IMR-90 (cell line): Measurements from ENCODE around the gene PLCL1. TPM values are rescaled to one million over a fixed set of nuclear protein-coding genes. Genes with fewer than 3 reads are reported as not detected.

ENCODE experiments used
- ATAC-seq: fragments of 200-7000 bp; cut with Tn5 transposase; 2 replicates; pipeline ENCODE4 v1.9.1; 2020; ENCODE audit warnings: low read depth, mild to moderate bottlenecking, moderate library complexity
- BruUV-seq: library from RNA; stranded (reverse); fragments of 400-500 nt; replicated peaks from 2 replicates; lab custom pipeline; 2021; lab: Mats Ljungman, UMichigan
- CTCF ChIA-PET: fragments of 300-600 bp; formaldehyde crosslinking; extraction: SDS; loops from one replicate; lab custom pipeline; 2021; ENCODE audit warnings: antibody characterized with exemption; lab: Yijun Ruan, JAX
- POLR2A ChIA-PET: fragments of 300-600 bp; sonication (Branson Sonifier 250); formaldehyde crosslinking; loops from one replicate; lab custom pipeline; 2022; ENCODE audit warnings: antibody characterized with exemption; ENCODE audit not compliant: unreplicated experiment; lab: Charles Lee
- DNase-seq: peaks from one replicate; pipeline ENCODE4 v3.0.0; 2013
- H2AFZ ChIP-seq: replicated peaks from 2 replicates; pipeline ENCODE3; 2013; ENCODE audit warnings: low read length, mild to moderate bottlenecking; ENCODE audit not compliant: poor library complexity
- H2AK5ac ChIP-seq: 2 replicates; pipeline ENCODE4 v1.6.1; 2013; ENCODE audit warnings: low read depth, low read length, inconsistent platforms
- H2AK9ac ChIP-seq: replicated peaks from 2 replicates; pipeline ENCODE3; 2013; ENCODE audit warnings: mild to moderate bottlenecking, low read depth, low read length, moderate library complexity; ENCODE audit not compliant: poor library complexity
- H2BK120ac ChIP-seq: 2 replicates; pipeline ENCODE4 v1.6.1; 2013; ENCODE audit warnings: low read depth, low read length, inconsistent platforms
- H2BK15ac ChIP-seq: 3 replicates; pipeline ENCODE4 v1.6.1; 2013; ENCODE audit warnings: low read depth, low read length, inconsistent platforms
- H2BK20ac ChIP-seq: 2 replicates; pipeline ENCODE4 v1.6.1; 2013; ENCODE audit warnings: low read depth, mild to moderate bottlenecking, inconsistent platforms, low read length, moderate library complexity
- H2BK5ac ChIP-seq: 2 replicates; pipeline ENCODE4 v1.6.1; 2013; ENCODE audit warnings: mild to moderate bottlenecking, low read depth, low read length, inconsistent platforms; ENCODE audit not compliant: poor library complexity, severe bottlenecking
- H3K14ac ChIP-seq: replicated peaks from 2 replicates; pipeline ENCODE4 v1.6.1; 2013; ENCODE audit warnings: low read depth, low read length, inconsistent platforms
- H3K18ac ChIP-seq: 2 replicates; pipeline ENCODE4 v1.6.1; 2013; ENCODE audit warnings: low read depth, low read length, control low read depth
- H3K23ac ChIP-seq: 2 replicates; pipeline ENCODE4 v1.6.1; 2013; ENCODE audit warnings: low read depth, low read length, inconsistent platforms
- H3K27ac ChIP-seq: 2 replicates; pipeline ENCODE4 v1.5.1; 2013; ENCODE audit warnings: mild to moderate bottlenecking, control low read depth, low read length; ENCODE audit not compliant: insufficient read depth
- H3K27me3 ChIP-seq: 2 replicates; pipeline ENCODE4 v1.6.1; 2013; ENCODE audit warnings: low read length; ENCODE audit not compliant: control insufficient read depth, insufficient read depth
- H3K36me3 ChIP-seq: 2 replicates; pipeline ENCODE4 v1.6.1; 2013; ENCODE audit warnings: low read length, mixed read lengths; ENCODE audit not compliant: control insufficient read depth, insufficient read depth
- H3K4ac ChIP-seq: 2 replicates; pipeline ENCODE4 v1.6.1; 2013; ENCODE audit warnings: low read depth, low read length, inconsistent platforms
- H3K4me1 ChIP-seq: 2 replicates; pipeline ENCODE4 v1.6.1; 2013; ENCODE audit warnings: low read length, mixed read lengths; ENCODE audit not compliant: control insufficient read depth, insufficient read depth
- H3K4me2 ChIP-seq: 2 replicates; pipeline ENCODE4 v1.6.1; 2013; ENCODE audit warnings: low read depth, mild to moderate bottlenecking, control low read depth, low read length, moderate library complexity
- H3K4me3 ChIP-seq: 2 replicates; pipeline ENCODE4 v1.5.1; 2013; ENCODE audit warnings: low read depth, mild to moderate bottlenecking, control low read depth, low read length, moderate library complexity; ENCODE audit not compliant: insufficient read depth
- H3K56ac ChIP-seq: 2 replicates; pipeline ENCODE4 v1.6.1; 2013; ENCODE audit warnings: low read length, inconsistent platforms; ENCODE audit not compliant: insufficient read depth; ENCODE audit errors: extremely low read depth
- H3K79me1 ChIP-seq, 2 experiments: 2 replicates each; pipeline ENCODE4 v1.6.1; 2013; ENCODE audit warnings: low read length in 2 of 2, inconsistent platforms in 1 of 2, low read depth in 1 of 2
- H3K9ac ChIP-seq: 2 replicates; pipeline ENCODE4 v1.6.1; 2013; ENCODE audit warnings: low read depth, low read length, control low read depth
- H3K9me1 ChIP-seq: 2 replicates; pipeline ENCODE4 v1.6.1; 2013; ENCODE audit warnings: low read length, inconsistent platforms; ENCODE audit not compliant: insufficient read depth
- H3K9me3 ChIP-seq: 2 replicates; pipeline ENCODE4 v1.6.1; 2013; ENCODE audit warnings: low read length; ENCODE audit not compliant: control insufficient read depth, insufficient read depth
- H4K20me1 ChIP-seq: 2 replicates; pipeline ENCODE4 v1.6.1; 2013; ENCODE audit warnings: low read length, inconsistent platforms; ENCODE audit not compliant: insufficient read depth
- H4K5ac ChIP-seq: 2 replicates; pipeline ENCODE4 v1.6.1; 2013; ENCODE audit warnings: mild to moderate bottlenecking, low read depth, low read length, control low read depth
- H4K8ac ChIP-seq, 2 experiments: 2 replicates each; pipeline ENCODE4 v1.6.1; 2013; ENCODE audit warnings: low read depth in 2 of 2, low read length in 2 of 2, control low read depth in 1 of 2, inconsistent platforms in 1 of 2
- H4K91ac ChIP-seq: 2 replicates; pipeline ENCODE4 v1.6.1; 2013; ENCODE audit warnings: low read depth, low read length, inconsistent platforms; ENCODE audit not compliant: insufficient read depth
- BHLHE40 ChIP-seq: fragments of 150-350 bp; IDR thresholded peaks from 2 replicates; pipeline ENCODE4 v1.6.1; 2016; ENCODE audit warnings: mild to moderate bottlenecking, low read depth, low read length
- CEBPB ChIP-seq: IDR thresholded peaks from 2 replicates; pipeline ENCODE4 v1.6.1; 2012; ENCODE audit warnings: low read depth, low read length, improper control_type of control experiment
- CHD1 ChIP-seq: IDR thresholded peaks from 2 replicates; pipeline ENCODE4 v1.6.1; 2012; ENCODE audit warnings: low read depth, low read length, improper control_type of control experiment
- FOS ChIP-seq: fragments of 150-350 bp; IDR thresholded peaks from 2 replicates; pipeline ENCODE4 v1.6.1; 2016; ENCODE audit warnings: low read depth, low read length
- MAZ ChIP-seq: IDR thresholded peaks from 2 replicates; pipeline ENCODE4 v1.6.1; 2012; ENCODE audit warnings: low read depth, mild to moderate bottlenecking, low read length, improper control_type of control experiment, moderate library complexity, borderline replicate concordance
- POLR2A ChIP-seq: IDR thresholded peaks from 2 replicates; pipeline ENCODE4 v1.6.1; 2012; ENCODE audit warnings: mild to moderate bottlenecking, low read depth, low read length
- RAD21 ChIP-seq: IDR thresholded peaks from 2 replicates; pipeline ENCODE4 v1.6.1; 2012; ENCODE audit warnings: low read length, improper control_type of control experiment
- SMC3 ChIP-seq: fragments of 150-350 bp; IDR thresholded peaks from 2 replicates; pipeline ENCODE4 v1.6.1; 2016; ENCODE audit warnings: low read depth, mild to moderate bottlenecking, antibody characterized with exemption, low read length, moderate library complexity
- WGBS, 2 experiments: methylation state at CpG; one replicate each; pipeline versions ENCODE4 v1.1.5 to v1.1.7; 2013; ENCODE audit warnings: missing lambda C conversion rate in 2 of 2; ENCODE audit not compliant: insufficient read length in 1 of 2; ENCODE audit errors: extremely low coverage in 2 of 2; 5-methylcytosine and 5-hydroxymethylcytosine counted together
- dilution Hi-C: fragments of 300-500 bp; cut with HindIII; formaldehyde crosslinking; loops from one replicate; pipeline ENCODE4 v1.14.3; 2018; ENCODE audit warnings: low sequenced_read_pairs; ENCODE audit not compliant: unreplicated experiment
- in situ Hi-C: fragments of 300-500 bp; cut with MboI; formaldehyde crosslinking; loops from 3 replicates; pipeline ENCODE4 v1.14.3; 2019; ENCODE audit warnings: low sequenced_read_pairs, inconsistent platforms, mixed read lengths
- intact Hi-C: fragments of 100-400 bp; cut with micrococcal nuclease; formaldehyde crosslinking; loops from 2 replicates; pipeline ENCODE4 v1.10.0; 2022
- polyA plus RNA-seq, 3 experiments: library from polyadenylated mRNA; depleted of rRNA; stranded (reverse); fragments of >200 nt; gene quantifications; 2 replicates each; pipeline ENCODE4 v1.2.3, GENCODE V29; 2012; ENCODE audit warnings: low replicate concordance in 1 of 3
- total RNA-seq: library from RNA; depleted of rRNA; stranded (reverse); fragments of >200 nt; gene quantifications from 2 replicates; pipeline ENCODE4 v1.2.3, GENCODE V29; 2012
- TF ChIP-seq, protein P1 (sequence below): conservative IDR thresholded peaks from 2 replicates; pipeline ENCODE4 v1.5.1; 2012; ENCODE audit warnings: mild to moderate bottlenecking, low read depth, low read length, improper control_type of control experiment
- TF ChIP-seq, protein P2 (sequence below): fragments of 150-350 bp; IDR thresholded peaks from 2 replicates; pipeline ENCODE4 v1.6.1; 2016; ENCODE audit warnings: low read depth, mild to moderate bottlenecking, low read length, moderate library complexity, borderline replicate concordance

The PLCL1 gene
- total and polyA plus RNA-seq, 2 of the 4 experiments (the other 2 are of a cell fraction), result 0.14 to 0.18 TPM

- CTCF ChIA-PET, result no interaction called here
- H4K91ac ChIP-seq, result no peak overlapping the region
- H3K27ac ChIP-seq, result no peak overlapping the region
These were observed 308.9 kb downstream of the PLCL1 start for GRCh38 chr2:198113316-198113715.

More at GRCh38 chr2:198113316-198113715, 308.9 kb downstream of the PLCL1 start:
- Histone ChIP-seq H3K4me3 (no peak overlapping the region), H3K27me3 (no peaks in the 10 kb centered on the region), H2AK9ac (no peak overlapping the region), H3K4me1 (no peaks in the 10 kb centered on the region), H3K23ac (no peak overlapping the region), H2BK15ac (no peak overlapping the region), H3K18ac (no peak overlapping the region), H2AFZ (no peak overlapping the region), H3K14ac (no peak overlapping the region), H3K79me1 (no peaks in the 10 kb centered on the region), H3K4ac (no peak overlapping the region), H3K9me1 (no peaks in the 10 kb centered on the region), H4K5ac (no peak overlapping the region), H2BK120ac (no peak overlapping the region), H3K56ac (no peak overlapping the region), H4K8ac (no peak overlapping the region), H3K36me3 (no peaks in the 10 kb centered on the region), H3K9me3 (no peaks in the 10 kb centered on the region), H2BK20ac (no peak overlapping the region), H3K4me2 (no peak overlapping the region), H2BK5ac (no peak overlapping the region), H2AK5ac (no peak overlapping the region), H4K20me1 (no peaks in the 10 kb centered on the region), H3K9ac (no peak overlapping the region)
- no peak for DNase-seq
- BruUV-seq, result no TSS peak
- ATAC-seq, result no peak
- WGBS, 2 experiments, result no CpG with 5 or more reads among the region's 2 CpGs
- dilution Hi-C loops, result no loop called here
- in situ Hi-C loops, result no loop called here
- intact Hi-C loops, result no loop called here
- POLR2A ChIA-PET, result no interaction called here
- TF ChIP-seq MAZ (no peak), RAD21 (no peak), CHD1 (no peak), FOS (no peak), CEBPB (no peak), SMC3 (no peak), POLR2A (no peak), BHLHE40 (no peak)
- TF ChIP-seq, protein P1, sequence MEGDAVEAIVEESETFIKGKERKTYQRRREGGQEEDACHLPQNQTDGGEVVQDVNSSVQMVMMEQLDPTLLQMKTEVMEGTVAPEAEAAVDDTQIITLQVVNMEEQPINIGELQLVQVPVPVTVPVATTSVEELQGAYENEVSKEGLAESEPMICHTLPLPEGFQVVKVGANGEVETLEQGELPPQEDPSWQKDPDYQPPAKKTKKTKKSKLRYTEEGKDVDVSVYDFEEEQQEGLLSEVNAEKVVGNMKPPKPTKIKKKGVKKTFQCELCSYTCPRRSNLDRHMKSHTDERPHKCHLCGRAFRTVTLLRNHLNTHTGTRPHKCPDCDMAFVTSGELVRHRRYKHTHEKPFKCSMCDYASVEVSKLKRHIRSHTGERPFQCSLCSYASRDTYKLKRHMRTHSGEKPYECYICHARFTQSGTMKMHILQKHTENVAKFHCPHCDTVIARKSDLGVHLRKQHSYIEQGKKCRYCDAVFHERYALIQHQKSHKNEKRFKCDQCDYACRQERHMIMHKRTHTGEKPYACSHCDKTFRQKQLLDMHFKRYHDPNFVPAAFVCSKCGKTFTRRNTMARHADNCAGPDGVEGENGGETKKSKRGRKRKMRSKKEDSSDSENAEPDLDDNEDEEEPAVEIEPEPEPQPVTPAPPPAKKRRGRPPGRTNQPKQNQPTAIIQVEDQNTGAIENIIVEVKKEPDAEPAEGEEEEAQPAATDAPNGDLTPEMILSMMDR, result no peak
- TF ChIP-seq, protein P2, sequence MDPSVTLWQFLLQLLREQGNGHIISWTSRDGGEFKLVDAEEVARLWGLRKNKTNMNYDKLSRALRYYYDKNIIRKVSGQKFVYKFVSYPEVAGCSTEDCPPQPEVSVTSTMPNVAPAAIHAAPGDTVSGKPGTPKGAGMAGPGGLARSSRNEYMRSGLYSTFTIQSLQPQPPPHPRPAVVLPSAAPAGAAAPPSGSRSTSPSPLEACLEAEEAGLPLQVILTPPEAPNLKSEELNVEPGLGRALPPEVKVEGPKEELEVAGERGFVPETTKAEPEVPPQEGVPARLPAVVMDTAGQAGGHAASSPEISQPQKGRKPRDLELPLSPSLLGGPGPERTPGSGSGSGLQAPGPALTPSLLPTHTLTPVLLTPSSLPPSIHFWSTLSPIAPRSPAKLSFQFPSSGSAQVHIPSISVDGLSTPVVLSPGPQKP, result no peak
